Peyer's patch (tissue), 4 donors: ENCODE measurements around the gene POR. TPM values are rescaled to one million over a fixed set of nuclear protein-coding genes. Genes with fewer than 3 reads are reported as not detected.

ENCODE experiments used
- DNase-seq, 3 donors: peaks; one replicate each; pipeline ENCODE4 v3.0.0-alpha.2; 2017 to 2019
- H3K27ac ChIP-seq, 4 donors: fragments of 200-600 bp; sonication (generic); one replicate each; pipeline ENCODE4 v1.5.1; 2016 to 2019
- H3K27me3 ChIP-seq, 2 donors: fragments of 200-600 bp; sonication (generic); one replicate each; pipeline ENCODE4 v1.5.1; 2019
- H3K36me3 ChIP-seq, 3 donors: fragments of 200-600 bp; sonication (generic); one replicate each; pipeline ENCODE4 v1.5.1; 2016 to 2019
- H3K4me1 ChIP-seq, 4 donors: fragments of 200-600 bp; sonication (generic); one replicate each; pipeline ENCODE4 v1.5.1; 2016 to 2019
- H3K4me3 ChIP-seq, 4 donors: fragments of 200-600 bp; sonication (generic); 1 replicate in 3 of 4; 2 replicates in 1 of 4; pipeline ENCODE4 v1.5.1; 2016 to 2019; ENCODE audit warnings: mild to moderate bottlenecking in 1 of 4
- H3K9me3 ChIP-seq, 4 donors: fragments of 200-600 bp; sonication (generic); one replicate each; pipeline ENCODE4 v1.5.1; 2016 to 2019; ENCODE audit warnings: mild to moderate bottlenecking in 1 of 4
- POLR2A ChIP-seq, 2 donors: fragments of 450-650 bp; IDR thresholded peaks; one replicate each; pipeline ENCODE4 v1.5.1; 2017; ENCODE audit warnings: antibody characterized with exemption in 2 of 2, mild to moderate bottlenecking in 2 of 2, moderate library complexity in 2 of 2
- total RNA-seq, 4 donors: library from RNA; depleted of rRNA; stranded (reverse); fragments of >200 nt; gene quantifications; one replicate each; pipeline ENCODE4 v1.1.0, GENCODE V29; 2016
- TF ChIP-seq, protein P1 (sequence below), 6 experiments: fragments of 450-650 bp in 4 of 6; fragments of 200-600 bp in 2 of 6; sonication (generic) in 1 of 6; IDR thresholded peaks; one replicate each; pipeline ENCODE4 v1.5.1; 2017 to 2019; ENCODE audit warnings: antibody characterized with exemption in 6 of 6, mild to moderate bottlenecking in 3 of 6, moderate library complexity in 1 of 6

POR gene
- total RNA-seq, 4 donors from 2014 or later, result 67.7 to 625 (median 451) TPM

DNA sequence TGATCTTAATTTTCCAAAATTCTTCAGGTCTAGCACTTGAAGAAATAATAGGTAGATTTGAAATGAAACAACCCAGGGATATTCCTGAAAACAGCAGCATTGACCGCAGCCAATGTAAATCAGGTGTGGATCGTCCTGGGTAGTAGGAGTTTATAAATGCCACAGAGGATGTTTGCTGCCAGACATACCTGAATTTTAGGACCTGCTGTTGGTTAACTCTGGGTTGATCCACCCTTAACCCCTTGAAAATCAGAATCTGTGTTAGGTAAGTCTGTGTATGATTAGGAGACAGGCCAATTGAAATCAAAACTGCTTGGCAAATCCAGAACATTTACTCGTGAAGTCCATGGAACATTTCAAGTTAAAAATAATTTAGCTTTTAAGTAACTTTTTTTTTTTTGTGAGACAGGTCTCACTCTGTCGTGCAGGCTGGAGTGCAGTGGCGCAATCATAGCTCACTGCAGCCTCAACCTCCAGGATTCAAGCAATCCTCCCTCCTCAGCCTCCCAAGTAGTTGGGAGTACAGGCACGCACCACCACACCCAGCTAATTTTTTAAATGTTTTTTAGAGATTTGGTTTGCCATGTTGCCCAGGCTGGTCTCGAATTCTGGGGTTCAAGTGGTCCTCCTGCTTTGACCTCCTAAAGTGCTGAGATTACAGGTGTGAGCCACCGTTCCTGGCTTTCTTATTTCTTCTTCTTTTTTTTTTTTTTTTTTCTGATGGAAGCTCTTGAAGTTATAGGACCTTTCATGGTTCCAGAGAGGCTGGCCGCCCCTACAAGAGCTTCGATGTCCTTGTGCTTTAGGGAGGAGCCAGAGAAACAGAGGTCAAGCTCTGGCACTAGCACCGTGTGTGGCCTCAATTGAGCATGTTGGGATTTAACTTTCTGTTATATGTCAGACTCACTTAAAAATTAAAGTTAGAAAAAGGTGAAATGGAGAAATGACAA is 2.0 kb downstream of the POR start:
- Histone ChIP-seq H3K27ac (no peak overlapping the region), H3K4me1 (peaks cover 0 to 28% (median 4%) of the 10 kb centered on the region in 4 donors), H3K36me3 (no peaks in the 10 kb centered on the region), H3K9me3 (no peaks in the 10 kb centered on the region), H3K27me3 (no peaks in the 10 kb centered on the region), H3K4me3 (peak overlapping the region in 2 of 4 donors; percentile 91 to 93)
- no peak for TF ChIP-seq POLR2A (IDR thresholded peaks at IDR 0.05)
- TF ChIP-seq, protein P1, sequence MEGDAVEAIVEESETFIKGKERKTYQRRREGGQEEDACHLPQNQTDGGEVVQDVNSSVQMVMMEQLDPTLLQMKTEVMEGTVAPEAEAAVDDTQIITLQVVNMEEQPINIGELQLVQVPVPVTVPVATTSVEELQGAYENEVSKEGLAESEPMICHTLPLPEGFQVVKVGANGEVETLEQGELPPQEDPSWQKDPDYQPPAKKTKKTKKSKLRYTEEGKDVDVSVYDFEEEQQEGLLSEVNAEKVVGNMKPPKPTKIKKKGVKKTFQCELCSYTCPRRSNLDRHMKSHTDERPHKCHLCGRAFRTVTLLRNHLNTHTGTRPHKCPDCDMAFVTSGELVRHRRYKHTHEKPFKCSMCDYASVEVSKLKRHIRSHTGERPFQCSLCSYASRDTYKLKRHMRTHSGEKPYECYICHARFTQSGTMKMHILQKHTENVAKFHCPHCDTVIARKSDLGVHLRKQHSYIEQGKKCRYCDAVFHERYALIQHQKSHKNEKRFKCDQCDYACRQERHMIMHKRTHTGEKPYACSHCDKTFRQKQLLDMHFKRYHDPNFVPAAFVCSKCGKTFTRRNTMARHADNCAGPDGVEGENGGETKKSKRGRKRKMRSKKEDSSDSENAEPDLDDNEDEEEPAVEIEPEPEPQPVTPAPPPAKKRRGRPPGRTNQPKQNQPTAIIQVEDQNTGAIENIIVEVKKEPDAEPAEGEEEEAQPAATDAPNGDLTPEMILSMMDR (IDR thresholded peaks at IDR 0.05), result no peak
- DNase-seq, result no peak

DNA sequence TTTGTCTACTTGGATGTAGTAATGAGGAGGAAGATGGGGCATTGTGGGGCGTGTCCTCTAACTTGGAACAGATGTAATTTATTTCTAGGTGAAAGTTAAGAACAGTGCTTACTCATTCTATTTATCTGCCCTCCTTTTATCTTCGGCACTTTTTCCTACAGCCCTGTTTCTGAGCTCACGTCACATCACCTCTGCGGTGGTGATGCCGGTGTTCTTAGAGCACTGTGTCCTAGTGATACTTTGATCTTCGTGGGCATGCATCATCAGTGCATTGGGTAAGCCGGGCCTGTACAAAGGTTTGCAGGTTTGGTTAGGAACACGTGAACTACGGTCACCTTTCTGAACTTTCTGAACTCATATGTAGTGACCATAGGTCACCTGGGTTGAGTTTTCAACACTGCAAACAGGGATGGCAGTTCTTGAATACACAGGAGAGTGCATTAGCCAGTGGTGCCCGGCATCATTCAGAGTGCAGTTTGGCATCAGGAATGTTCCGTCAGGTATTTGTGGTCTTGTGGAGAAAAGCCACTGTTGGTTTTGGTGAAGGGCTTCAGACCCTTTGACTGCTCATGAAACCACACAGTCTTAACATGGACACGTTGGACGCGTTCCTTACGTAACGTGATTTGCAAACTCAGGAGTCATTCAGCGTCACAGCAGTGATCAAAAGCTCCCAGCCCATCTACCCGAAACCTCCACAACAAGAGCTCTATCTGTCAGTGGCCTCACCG is 5.6 kb downstream of the POR start:
- TF ChIP-seq, protein P1 (IDR thresholded peaks at IDR 0.05), result peak in 1 of 6 experiments; percentile 7
- peak in 1 of 2 donors; percentile 40 for TF ChIP-seq POLR2A (IDR thresholded peaks at IDR 0.05)
- Histone ChIP-seq H3K9me3 (no peaks in the 10 kb centered on the region), H3K27me3 (no peaks in the 10 kb centered on the region), H3K27ac (peak overlapping the region in 3 of 4 donors; percentile 62 to 85 (median 82)), H3K4me3 (no peak overlapping the region), H3K36me3 (no peaks in the 10 kb centered on the region), H3K4me1 (peaks cover 0 to 20% (median 4%) of the 10 kb centered on the region in 4 donors)
- DNase-seq, result peak in 2 of 3 donors; percentile 70 to 83

GRCh38 chr7:75921479-75921878 is 6.5 kb downstream of the POR start:
- Histone ChIP-seq H3K9me3 (no peaks in the 10 kb centered on the region), H3K27ac (peak overlapping the region in 1 of 4 donors; percentile 0), H3K27me3 (no peaks in the 10 kb centered on the region), H3K36me3 (no peaks in the 10 kb centered on the region), H3K4me3 (no peak overlapping the region), H3K4me1 (peaks cover 0 to 16% (median under 1%) of the 10 kb centered on the region in 4 donors)
- TF ChIP-seq, protein P1 (IDR thresholded peaks at IDR 0.05), result no peak
- TF ChIP-seq POLR2A (IDR thresholded peaks at IDR 0.05), result no peak
- no peak for DNase-seq

DNA sequence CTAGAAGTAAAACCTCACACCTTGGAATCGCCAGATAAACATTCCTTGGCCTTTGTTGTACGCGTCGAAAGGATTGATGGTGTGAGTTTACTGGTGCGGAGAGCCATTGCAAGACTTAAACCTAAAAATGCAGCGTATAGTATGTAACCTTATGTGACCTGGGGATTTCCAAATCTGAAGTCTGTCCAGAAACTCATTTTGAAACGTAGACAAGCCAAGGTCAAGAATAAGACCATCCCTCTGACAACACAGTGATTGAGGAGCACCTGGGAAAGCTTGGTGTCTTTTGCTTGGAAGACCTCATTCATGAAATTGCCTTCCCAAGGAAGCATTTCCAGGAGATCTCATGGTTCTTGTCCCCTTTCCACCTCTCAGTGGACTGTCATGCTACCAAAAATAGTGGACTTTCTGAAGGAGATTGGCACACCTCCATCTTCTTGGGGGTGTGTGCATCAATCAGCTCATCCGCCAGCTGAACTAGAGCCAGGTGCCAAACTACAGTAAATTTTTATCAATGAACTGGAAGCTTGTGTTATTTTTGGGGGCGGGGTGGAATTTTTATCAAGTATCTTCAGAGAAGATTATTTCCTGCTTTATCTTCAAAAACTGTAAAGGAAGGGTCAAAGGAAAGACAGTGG is 8.1 kb downstream of the POR start:
- H3K27ac ChIP-seq, result no peak overlapping the region
- H3K4me1 ChIP-seq, result peaks cover 0 to 12% (median 0%) of the 10 kb centered on the region in 4 donors
- no peaks in the 10 kb centered on the region for H3K27me3 ChIP-seq
- DNase-seq, result no peak
- no peak for TF ChIP-seq POLR2A (IDR thresholded peaks at IDR 0.05)
- H3K36me3 ChIP-seq, result no peaks in the 10 kb centered on the region
- no peaks in the 10 kb centered on the region for H3K9me3 ChIP-seq
- no peak overlapping the region for H3K4me3 ChIP-seq

DNA sequence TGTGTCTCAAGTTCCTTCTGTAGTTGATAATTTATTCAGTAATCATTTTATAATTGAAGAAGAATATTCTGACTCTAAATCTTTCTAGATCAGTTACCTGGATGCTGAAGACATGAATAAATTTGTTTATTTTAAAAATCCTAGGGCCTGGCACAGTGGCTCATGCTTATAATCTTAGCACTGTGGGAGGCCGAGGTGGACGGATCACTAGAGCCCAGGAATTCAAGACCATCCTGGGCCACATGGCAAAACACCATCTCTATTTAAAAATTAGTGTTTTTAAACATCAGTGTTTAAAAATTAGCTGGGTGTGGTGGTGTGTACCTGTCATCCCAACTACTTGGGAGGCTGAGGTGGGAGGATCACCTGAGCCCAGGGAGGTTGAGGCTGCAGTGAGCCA is 9.3 kb downstream of the POR start:
- DNase-seq, result no peak
- TF ChIP-seq, protein P1 (IDR thresholded peaks at IDR 0.05), result no peak
- TF ChIP-seq POLR2A (IDR thresholded peaks at IDR 0.05), result no peak
- Histone ChIP-seq H3K27ac (no peak overlapping the region), H3K36me3 (no peaks in the 10 kb centered on the region), H3K9me3 (no peaks in the 10 kb centered on the region), H3K27me3 (no peaks in the 10 kb centered on the region), H3K4me1 (peaks cover 0 to 12% (median 4%) of the 10 kb centered on the region in 4 donors), H3K4me3 (no peak overlapping the region)
